Epidermal melanocyte (primary cell): ENCODE measurements around the gene LDHD.

Experiments
- DNase-seq: peaks from one replicate; pipeline ENCODE4 v3.0.0; 2011; ENCODE audit warnings: low spot score; ENCODE audit not compliant: insufficient read length

LDHD gene

GRCh38 chr16:75114946-75115825 is 1.4 kb downstream of the LDHD start:
- DNase-seq = no peak

- no peak for DNase-seq
Observed at GRCh38 chr16:75114179-75114945, 2.2 kb downstream of the LDHD start.

GRCh38 chr16:75113541-75114121 is 2.9 kb downstream of the LDHD start:
- DNase-seq = no peak

GRCh38 chr16:75112734-75113491 is 3.7 kb downstream of the LDHD start:
- DNase-seq = no peak

GRCh38 chr16:75111961-75112733 is 4.4 kb downstream of the LDHD start:
- DNase-seq = no peak

GRCh38 chr16:75111514-75111940 is 5.1 kb downstream of the LDHD start:
- no peak for DNase-seq

GRCh38 chr16:75110637-75111513 is 5.7 kb downstream of the LDHD start:
- peak; percentile 89 for DNase-seq

- DNase-seq = no peak
Observed at GRCh38 chr16:75109732-75110243, 6.8 kb downstream of the LDHD start.

GRCh38 chr16:75108792-75109731 is 7.5 kb downstream of the LDHD start:
- DNase-seq = peak; percentile 36

- no peak for DNase-seq
Observed at GRCh38 chr16:75107505-75107904, 9.1 kb downstream of the LDHD start.

GRCh38 chr16:75106351-75107274 is 10.0 kb downstream of the LDHD start:
- no peak for DNase-seq

- DNase-seq = peak; percentile 66
Observed at GRCh38 chr16:75105306-75106061, 11.1 kb downstream of the LDHD start.

- DNase-seq = no peak
Observed at GRCh38 chr16:75104836-75105235, 11.7 kb downstream of the LDHD start.

- no peak for DNase-seq
Observed at GRCh38 chr16:75103994-75104393, 12.6 kb downstream of the LDHD start.

- DNase-seq = no peak
Observed at GRCh38 chr16:75102595-75102994, 14.0 kb downstream of the LDHD start.

GRCh38 chr16:75101635-75102034 is 14.9 kb downstream of the LDHD start:
- DNase-seq = no peak
